Pons (tissue), 1 donor: ENCODE measurements around the gene PDZK1IP1.

Source experiments
- DNase-seq: peaks from one replicate; pipeline ENCODE4 v3.0.0-alpha.2; 2016; ENCODE audit warnings: low spot score

PDZK1IP1 gene, protein sequence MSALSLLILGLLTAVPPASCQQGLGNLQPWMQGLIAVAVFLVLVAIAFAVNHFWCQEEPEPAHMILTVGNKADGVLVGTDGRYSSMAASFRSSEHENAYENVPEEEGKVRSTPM

GRCh38 chr1:47189844-47190508 is at the start of gene PDZK1IP1:
Gene PDZK1IP1, minus strand, starts transcription at chr1:47190036. Its CDS starts 104 bp downstream, at chr1:47189932.
- no peak for DNase-seq

- DNase-seq: no peak
Measured at GRCh38 chr1:47238935-47239592, 49.2 kb upstream of the PDZK1IP1 start.

DNA sequence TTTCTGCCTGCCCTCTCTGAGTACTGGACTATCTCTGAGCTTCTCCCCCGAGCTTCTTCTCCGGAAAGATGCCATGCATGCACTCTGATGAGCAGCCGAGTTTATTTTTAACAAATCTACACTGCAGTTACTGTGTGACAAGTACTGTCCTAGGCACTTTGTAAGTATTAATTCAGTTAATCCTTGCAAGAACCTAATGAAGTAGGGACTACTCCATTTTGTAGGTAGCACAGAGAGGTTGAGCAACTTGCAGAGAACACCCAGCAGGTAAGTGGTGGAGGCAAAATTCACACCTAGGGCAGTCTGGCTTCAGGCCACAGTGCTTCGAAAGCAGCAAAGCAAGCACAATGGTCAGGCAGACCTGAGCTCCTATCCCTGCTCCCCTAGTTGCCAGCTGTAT is 46.0 kb upstream of the PDZK1IP1 start:
- no peak for DNase-seq

GRCh38 chr1:47235241-47235681 is 45.4 kb upstream of the PDZK1IP1 start:
- DNase-seq: peak; percentile 68

DNA sequence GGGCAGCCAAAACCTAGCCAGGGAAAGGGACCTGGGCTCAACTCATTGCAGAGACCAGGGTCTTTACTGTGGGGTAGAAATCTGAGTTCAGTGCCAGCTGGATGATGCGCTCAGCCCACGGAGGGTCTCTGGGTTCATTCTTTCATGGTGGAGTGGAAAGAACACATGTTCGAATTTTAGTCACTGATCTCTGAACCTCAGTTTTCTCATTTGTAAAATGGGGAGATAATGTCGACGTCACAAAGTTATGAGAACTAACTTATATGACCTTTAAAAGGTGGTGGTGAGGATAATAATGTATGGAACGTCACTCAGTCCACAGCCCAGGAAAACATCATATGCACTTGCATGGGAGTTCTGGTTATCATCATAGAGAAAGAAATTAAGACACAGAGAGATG is 43.4 kb upstream of the PDZK1IP1 start:
- no peak for DNase-seq

DNA sequence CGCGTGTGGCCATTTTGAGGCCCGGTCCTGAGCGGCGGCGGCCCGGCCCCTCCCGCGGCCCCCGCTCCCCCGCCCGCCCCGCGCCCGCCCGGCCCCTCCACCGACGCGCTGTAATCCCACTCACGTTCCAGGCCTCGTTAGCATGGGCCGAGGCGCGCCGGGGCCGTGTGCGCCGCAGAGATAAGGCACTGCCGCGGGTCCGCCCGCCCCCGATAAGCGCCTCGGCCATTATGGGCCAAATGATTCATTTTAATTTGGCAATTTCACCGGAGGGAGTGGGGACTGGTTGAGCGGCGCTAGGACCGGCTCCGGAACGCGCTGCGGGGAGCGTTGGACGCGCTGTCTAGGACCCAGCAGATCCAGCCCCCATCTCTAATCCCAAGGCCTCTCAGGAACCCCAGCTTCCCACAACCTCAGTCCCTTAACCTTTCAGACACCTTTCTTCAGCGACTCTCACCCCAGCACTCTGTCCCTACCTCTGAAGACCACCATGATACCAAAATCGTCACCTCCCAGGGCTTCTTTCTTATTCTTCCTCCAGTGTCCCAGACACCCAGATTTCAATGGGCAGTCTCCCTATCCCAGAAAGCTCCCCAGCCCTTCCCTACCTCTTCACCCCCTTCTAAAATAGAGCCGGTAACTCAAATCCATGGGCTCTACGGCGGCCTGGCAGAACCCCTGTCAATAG is 42.5 kb upstream of the PDZK1IP1 start, which contains the start of gene TAL1:
Gene TAL1, minus strand, starts transcription at position 39 of the 688 bp plus-strand sequence. CDS start 6,337 bp downstream, outside the sequence.
- DNase-seq: no peak

- DNase-seq: peak; percentile 77
Measured at GRCh38 chr1:47231301-47232186, 41.7 kb upstream of the PDZK1IP1 start.

- DNase-seq: no peak
Measured at GRCh38 chr1:47230692-47231300, 41.0 kb upstream of the PDZK1IP1 start.

- no peak for DNase-seq
Measured at GRCh38 chr1:47229886-47230691, 40.3 kb upstream of the PDZK1IP1 start.

DNA sequence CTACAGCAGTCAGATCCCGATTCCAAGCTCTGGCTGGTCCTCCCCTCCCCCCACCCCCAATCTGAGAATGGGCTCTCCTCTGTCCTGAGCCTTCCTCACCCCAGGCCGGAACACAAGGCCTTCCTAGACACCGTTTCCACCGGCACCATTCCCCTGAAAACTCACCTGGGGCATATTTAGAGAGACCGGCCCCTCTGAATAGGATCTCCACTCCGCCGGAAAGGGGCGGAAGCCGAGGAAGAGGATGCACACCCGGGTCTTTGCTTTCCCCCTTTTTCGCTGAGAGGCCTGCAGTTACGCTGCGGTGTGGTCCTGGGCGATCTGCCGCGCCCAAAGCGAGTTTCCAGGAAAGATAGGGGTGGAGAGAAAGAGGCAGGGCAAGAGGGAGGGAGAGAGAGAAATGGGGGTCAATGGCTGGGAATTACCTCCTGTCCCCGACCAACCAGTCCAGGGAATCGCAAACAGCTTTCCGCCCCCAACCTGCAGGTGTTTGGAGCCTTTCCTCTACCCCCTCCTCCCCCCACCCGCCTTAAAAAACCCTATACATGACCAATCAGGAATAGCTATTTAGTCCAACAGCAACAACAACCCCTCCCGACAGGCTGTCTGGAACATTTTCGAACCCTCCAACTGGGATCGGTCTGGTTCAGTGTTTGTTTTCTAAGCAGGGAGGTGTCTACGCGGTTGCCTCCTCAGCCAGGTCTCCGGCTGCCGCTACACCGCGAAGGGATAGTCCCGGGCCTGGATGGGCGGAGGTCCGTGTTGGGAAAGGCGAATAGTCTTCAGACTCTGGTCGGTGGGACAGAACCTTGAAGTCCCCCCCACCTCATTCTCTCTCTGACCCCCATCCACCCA is 39.4 kb upstream of the PDZK1IP1 start:
- no peak for DNase-seq

DNA sequence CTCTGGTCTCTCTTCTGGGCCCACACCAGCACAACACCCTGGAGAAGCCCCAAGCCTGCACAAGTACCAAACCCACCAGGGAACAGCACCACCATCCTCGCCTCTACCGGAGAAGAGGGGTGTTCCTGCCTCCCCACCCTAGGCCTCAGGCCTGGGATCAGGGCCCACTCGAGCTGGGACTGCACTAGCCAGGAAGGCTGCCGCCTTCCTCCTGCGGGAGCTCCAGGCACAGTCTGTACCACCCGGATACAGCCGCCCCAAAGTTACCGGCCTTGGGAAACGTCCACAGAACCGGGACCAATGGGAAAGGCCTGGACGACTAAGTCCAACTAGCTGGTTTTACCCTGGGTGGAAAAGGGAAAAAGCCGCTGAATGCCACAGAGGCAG is 38.8 kb upstream of the PDZK1IP1 start:
- DNase-seq: no peak

DNA sequence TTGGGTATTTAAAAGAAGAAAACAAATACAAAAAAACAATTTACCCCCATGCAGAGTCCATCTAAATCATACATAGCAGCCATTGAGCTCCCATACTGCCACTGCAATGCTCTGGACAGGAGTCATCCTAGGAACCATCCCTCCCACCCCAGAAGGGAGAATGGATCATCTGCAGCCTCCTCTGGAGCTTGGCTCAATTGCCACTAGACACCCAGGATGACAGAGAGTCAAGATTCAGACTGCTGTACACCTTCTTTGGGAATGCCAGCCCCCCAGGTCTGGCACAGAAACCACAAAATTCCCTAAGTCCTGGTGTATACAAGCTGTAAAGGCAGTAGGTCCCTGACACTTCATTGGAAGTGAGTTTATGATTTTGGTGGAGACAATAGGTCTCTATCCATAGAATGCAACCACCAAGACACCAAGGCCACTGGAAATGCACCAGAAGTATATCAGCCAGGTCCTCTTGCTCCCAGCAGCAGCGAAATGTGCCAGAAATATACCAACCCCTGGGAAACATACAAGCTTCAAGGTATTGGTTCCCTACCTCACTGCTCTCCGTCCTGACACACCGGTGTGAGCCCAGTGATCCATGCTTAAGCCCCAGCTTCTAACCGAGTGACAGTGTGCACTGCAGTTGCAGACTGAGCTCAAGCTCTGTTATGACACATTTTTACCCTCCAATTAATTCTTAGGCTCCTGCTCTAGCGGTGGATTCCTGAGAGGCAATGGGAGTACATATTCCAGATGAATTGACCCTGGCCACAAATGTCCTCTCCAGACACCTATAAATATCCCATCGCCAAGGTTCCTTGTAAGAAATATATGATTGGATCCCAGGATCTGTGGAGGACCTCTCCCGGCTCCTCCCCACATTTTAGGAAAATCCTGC is 37.8 kb upstream of the PDZK1IP1 start:
- no peak for DNase-seq

DNA sequence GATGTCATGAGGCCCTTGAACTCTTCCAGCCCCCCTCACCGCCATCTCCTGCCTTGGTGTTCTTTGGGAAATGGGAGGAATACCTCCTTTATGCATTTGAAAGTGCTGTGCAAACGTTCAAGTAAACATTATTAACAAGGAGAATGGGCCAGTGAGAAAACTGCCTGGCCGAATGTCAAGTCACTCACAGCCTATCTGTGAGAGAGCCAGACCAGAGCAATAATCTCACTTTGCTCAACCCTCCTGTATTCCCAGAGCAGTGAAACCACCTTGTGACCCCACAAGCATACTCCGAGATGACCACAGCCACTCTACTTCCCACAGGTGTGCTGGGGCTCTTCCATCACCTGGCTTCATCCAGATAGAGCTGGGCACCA is 37.0 kb upstream of the PDZK1IP1 start:
- no peak for DNase-seq

GRCh38 chr1:47226121-47226838 is 36.4 kb upstream of the PDZK1IP1 start:
- no peak for DNase-seq

DNA sequence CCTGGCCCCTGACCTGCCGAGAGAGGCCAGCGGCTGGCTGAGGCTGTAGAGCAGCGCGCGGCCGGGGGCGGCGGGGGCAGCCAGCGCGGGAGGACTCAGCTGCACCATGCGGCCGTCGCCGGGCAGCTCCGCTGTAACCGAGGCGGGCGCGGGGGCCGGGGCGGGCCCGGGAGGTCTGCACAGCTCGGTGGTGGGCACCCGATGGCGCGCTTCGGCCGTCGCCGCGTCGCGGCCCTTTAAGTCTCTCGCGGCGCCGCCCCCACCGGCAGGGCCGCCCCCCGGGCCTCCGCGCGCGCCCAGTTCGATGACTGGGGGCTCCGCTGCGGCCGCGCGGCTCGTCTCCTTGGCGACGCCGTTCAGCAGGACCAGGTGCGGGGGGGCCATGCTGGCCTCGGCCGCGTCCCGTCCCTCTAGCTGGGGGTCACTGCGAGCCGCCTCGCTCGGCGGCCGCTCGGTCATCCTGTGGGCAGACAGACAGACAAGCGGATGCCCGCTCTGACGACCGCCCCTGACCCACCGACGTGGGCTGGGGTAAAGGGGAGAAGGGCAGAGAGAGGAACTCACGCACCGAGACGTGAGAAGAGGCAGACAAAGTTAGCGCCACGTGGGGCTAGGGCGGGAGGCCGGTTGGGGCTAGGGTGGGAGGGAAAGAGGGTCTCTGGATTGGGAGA is 35.7 kb upstream of the PDZK1IP1 start:
- DNase-seq: no peak

GRCh38 chr1:47224676-47225399 is 35.0 kb upstream of the PDZK1IP1 start:
- no peak for DNase-seq
